ENCODE results near the gene LIM2. TPM values are rescaled to one million over a fixed set of nuclear protein-coding genes. Genes with fewer than 3 reads are reported as not detected.
"Not testable (repeated sequence)": the region's sequence is repeated elsewhere in the genome, so short reads cannot be mapped to it uniquely, and the experiment has no call there.

The LIM2 gene
- polyA plus RNA-seq, 4 donors, result 0.44 to 0.70 (median 0.66) TPM

DNA sequence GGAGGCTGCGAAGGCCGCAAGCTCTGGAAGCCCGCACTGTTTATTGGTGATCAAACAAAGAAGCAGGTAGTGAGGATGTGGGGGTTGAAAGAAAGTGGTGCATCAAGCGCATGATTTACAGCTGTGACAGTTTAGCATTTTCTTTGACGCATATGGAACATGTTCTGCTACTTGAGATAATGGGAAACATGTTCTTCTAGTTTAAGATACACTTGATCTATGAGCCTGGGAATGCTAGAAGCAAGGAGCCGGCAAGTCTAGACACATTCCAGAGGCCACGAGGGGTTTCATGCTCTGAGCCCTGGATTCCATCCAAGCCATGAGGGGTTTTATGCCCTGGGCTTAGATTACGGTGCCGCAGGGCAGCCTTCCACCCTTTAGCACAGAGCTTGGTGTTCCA lies 9.7 kb upstream of the LIM2 start:
- not testable (repeated sequence) for DNase-seq (ENCODE audit: low read depth in 4 of 4, low spot score in 3 of 4)

DNA sequence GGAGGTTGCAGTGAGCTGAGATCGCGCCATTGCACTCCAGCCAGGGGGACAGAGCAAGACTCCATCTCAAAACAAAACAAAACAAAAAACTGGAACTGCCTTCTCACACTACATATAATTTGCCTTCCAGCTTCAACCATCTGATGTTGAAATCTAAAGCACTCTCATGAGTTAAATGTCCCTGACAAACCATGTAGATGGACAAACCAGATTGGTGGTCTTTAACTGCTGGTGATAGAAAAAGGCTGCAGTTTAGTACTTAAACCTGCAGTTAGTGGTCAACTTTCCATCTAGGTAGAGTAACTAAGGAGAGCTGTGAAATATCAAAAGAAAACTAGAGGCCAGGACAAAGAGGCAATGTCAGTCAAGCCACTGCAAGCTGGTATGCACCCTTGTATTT lies 8.4 kb upstream of the LIM2 start:
- no peak for DNase-seq (ENCODE audit: low read depth in 4 of 4, low spot score in 3 of 4)

- peak; percentile 88 to 97 (median 94) for DNase-seq (ENCODE audit: low read depth in 4 of 4, low spot score in 3 of 4)
Measured at GRCh38 chr19:51394050-51394836, 6.5 kb upstream of the LIM2 start.

- no peak for DNase-seq (ENCODE audit: low read depth in 4 of 4, low spot score in 3 of 4)
Measured at GRCh38 chr19:51392701-51393100, 4.9 kb upstream of the LIM2 start.

GRCh38 chr19:51391073-51391611 lies 3.4 kb upstream of the LIM2 start:
- no peak for DNase-seq (ENCODE audit: low read depth in 4 of 4, low spot score in 3 of 4)

DNA sequence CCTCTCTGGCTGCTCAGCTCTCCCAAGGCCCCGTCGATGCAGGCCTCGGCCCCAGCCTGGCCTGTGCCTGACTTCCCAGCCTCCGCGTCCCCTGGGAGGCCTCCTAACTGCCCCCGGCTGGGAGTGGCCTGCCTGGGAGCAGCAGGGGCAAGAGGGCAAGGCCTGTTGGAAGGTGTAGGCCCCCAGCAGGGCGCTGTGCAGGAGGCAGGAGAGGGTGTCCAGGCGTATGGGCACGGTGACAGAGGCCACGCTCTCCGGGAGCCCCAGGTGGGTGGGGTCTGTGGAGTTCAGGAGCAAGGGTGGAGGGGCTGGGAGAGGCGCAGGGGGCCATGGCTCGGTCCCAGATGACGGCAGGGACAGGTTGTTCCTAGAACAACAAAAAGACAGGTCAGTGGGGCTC lies 1.4 kb upstream of the LIM2 start:
- no peak for DNase-seq (ENCODE audit: low read depth in 4 of 4, low spot score in 3 of 4)

DNA sequence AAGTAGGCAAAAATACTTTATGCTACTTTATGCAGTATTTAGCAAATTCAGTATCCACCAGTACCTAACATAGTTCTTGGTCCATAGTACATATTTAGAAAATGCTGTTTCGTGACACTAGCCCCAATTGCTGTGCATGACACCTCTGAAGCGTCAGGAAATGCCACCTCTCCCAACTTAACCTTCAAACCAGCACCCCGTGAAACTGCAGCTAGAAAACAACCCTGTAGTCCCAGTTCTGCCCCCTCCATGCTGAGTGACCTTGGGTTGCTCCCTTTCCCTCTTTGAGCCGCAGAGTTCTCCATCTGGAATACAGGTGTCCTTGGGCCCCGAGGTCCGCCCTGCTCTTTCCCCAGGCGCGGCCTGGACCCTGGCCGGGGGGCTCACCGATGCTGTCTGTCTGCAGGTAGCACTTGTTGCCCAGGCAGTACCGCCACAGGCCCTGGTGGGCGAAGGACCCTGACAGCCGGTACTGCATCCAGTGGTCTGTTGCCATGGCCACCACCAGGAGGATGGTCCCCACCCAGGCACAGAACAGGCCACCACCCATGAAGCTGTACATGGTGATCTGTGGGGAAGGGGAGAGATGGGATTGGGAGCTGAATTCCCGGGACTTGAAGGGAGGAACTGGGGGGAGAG lies 773 bp downstream of the LIM2 start:
- DNase-seq (ENCODE audit: low read depth in 4 of 4, low spot score in 3 of 4), result no peak

GRCh38 chr19:51382004-51382403 lies 5.8 kb downstream of the LIM2 start:
- no peak for DNase-seq (ENCODE audit: low read depth in 4 of 4, low spot score in 3 of 4)

GRCh38 chr19:51380379-51380778 lies 7.4 kb downstream of the LIM2 start:
- no peak for DNase-seq (ENCODE audit: low read depth in 4 of 4, low spot score in 3 of 4)

DNA sequence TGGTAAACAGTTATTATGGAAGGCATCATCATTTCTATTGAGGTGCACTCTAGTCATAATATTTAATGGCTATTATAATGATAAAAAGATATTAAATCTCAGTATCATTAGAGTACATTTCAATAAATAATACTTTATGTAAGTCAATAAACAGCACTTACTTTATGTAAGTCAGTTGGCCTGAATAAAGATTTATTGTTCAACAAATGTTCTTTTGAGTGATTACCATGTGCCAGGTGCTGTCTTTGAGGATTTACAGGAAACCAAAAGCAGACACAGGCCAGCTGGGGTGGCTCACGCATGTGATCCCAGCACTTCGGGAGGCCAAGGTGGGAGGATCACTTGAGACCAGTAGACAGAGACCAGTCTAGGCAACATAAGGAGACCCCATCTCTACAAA lies 10.4 kb downstream of the LIM2 start:
- DNase-seq (ENCODE audit: low read depth in 4 of 4, low spot score in 3 of 4), result no peak

- DNase-seq (ENCODE audit: low read depth in 4 of 4, low spot score in 3 of 4), result no peak
Measured at GRCh38 chr19:51375504-51376221, 12.1 kb downstream of the LIM2 start.

DNA sequence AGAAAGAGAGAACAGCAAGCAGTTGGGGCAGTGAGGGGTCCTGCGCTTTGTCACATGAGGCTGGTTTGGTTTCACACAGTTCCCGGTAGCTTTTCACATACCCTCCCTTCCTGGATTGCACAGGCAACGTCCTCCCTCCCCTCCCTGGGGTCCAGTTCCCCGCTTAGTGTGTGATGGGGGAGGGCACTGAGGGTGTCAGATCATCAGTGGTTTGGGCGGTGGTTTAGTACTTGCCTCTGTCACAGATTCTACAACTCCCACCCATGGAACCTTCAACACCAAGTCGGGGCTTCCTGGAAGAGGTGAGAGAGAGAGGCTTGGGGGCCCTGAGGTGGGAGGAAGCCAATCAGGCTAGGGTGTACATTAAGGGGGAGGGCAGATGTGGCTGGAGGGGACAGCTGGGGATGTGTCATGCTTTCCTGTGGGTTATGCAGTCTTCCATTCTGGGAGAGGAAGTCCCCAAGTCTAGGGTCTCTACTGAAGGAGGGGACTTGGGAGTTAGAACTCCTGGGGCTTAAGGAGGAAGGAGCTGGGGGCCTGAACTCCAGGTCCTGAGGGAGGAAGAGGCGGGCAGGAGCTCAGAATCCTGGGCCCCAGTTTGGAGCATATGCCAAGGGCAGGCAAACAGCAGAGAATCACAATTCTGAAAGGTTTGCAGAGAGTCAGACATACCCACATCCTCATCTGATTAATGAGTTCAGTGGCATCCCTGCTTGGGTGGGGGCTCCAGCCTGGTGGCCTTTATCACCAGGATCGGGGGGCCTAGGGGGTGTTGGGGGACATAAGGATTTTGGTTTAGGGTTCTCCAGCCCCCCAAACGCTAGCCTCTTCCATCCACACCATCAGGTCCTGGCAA lies 14.9 kb downstream of the LIM2 start, which contains the start of gene NKG7:
Gene NKG7 (minus strand): TSS at position 6 of the 856 bp plus-strand sequence. CDS start 119 bp downstream, outside the sequence.
- DNase-seq (ENCODE audit: low read depth in 4 of 4, low spot score in 3 of 4), result no peak

DNA sequence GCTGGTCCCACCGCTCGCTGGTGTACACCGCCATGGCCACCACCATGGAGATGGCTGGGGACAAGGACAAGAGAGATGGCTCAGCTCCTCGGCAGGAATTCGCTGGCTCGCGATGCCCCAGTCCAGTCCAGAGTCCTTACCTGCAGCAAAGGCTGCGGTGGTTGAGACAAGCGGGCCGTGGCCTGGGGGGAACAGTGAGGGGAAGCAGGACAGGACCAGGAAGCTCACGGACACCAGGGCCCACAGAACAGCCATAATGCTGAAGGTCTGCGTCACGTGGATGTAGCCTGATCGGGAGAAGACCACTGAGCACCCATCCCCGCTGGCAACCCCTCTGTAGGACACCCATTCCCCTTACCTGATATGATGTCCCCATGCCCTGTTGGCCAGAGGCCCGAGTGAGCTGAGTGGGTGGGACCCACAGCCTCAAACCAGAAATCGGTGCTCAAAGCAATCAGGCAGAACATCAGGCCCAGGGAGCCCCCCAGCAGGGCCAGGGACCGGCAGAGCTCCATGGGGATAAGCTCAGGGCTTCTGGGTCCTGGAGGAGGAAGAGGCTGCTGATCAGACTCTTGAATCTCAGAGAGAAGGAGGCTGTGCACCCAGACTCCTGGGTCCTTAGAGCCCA lies 15.6 kb downstream of the LIM2 start:
- no peak for DNase-seq (ENCODE audit: low read depth in 4 of 4, low spot score in 3 of 4)

DNA sequence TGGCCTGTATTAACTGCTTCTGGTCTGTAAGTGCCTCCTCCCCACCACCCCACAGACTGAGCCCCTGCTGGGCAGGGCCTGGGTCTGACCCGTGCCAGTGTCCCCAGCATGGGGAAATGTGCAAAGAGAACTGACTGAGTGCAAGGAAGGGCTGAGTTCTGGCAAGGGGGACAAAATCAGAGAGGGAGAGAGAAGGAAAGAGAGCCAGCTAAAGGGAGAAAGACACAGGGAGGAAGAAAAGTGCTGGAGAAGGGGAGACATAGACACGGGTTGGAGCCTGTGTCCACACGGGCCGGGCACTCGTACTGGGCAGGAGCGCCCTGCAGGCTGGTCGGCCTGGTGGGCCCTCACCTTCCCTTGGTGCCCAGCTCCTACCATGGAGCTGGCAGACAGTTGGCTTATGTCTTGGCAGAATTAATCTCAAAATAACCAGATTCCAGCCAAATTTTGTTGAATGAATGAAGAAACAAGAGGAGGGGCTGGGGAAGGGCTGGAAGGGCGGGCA lies 16.5 kb downstream of the LIM2 start:
- DNase-seq (ENCODE audit: low read depth in 4 of 4, low spot score in 3 of 4), result no peak

DNA sequence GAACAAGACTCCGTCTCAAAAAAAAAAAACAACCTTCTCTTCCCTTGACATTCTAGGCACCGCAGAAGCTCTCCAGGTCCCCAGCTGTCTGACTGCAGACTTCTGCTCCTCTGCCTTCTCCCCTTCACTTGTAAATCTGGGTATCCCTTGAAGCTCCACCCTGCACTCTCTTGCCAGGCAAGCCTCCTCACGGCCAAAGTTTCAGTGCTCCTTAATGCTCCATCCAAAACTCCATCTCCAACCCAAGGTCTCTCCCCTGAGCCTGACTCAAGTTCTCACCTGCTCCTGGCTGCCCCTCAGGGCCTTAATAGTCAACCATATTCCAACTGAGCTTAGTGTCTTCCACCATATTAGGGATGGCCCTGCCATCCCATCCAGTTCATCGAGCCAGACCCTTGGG lies 17.5 kb downstream of the LIM2 start:
- DNase-seq (ENCODE audit: low read depth in 4 of 4, low spot score in 3 of 4), result no peak

DNA sequence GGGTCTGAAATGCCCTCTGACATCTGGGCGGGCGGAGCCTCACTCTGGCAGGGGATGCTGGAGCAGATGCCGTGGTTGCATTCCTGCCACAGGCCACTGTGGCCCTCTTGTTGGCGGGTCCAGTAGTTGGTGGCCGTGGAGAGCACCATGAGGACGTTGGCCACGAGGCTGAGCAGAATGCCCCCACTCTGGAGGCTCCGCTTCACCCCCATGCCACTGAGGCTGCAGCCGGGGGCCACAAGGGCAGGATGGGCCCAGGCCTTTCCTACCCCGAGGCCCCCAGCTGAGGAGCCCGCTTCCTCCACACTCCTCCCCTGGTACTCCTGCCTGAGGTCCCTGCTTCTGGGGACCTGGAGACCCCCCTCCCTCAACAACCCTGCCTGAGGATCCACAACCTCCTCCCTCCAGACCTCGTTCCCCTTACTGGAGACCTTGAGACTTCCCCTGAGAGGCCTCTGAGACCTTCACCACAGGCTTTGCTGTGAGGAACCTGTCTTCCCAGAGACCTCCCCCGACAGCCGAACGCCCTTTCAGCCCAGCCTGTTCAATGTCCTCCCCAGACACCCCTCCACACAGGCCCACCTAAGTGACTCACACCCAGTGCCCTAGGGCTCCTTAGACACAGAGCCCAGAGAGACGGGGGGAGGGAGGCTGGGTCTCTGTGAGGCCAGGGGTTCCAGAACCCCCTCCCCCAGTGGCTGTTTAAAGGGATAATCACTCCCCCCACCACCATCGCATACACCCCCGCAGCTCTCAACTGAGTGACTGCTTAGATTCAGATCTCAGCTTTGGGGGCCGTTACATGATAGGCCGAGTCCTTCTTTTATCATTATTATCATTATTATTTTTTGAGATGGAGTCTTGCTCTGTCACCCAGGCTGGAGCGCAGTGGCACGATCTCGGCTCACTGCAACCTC lies 19.1 kb downstream of the LIM2 start, which contains the start of gene CLDND2:
Gene CLDND2 (minus strand): TSS at position 638 of the 917 bp plus-strand sequence. CDS start 426 bp downstream, at position 212.
- no peak for DNase-seq (ENCODE audit: low read depth in 4 of 4, low spot score in 3 of 4)

DNA sequence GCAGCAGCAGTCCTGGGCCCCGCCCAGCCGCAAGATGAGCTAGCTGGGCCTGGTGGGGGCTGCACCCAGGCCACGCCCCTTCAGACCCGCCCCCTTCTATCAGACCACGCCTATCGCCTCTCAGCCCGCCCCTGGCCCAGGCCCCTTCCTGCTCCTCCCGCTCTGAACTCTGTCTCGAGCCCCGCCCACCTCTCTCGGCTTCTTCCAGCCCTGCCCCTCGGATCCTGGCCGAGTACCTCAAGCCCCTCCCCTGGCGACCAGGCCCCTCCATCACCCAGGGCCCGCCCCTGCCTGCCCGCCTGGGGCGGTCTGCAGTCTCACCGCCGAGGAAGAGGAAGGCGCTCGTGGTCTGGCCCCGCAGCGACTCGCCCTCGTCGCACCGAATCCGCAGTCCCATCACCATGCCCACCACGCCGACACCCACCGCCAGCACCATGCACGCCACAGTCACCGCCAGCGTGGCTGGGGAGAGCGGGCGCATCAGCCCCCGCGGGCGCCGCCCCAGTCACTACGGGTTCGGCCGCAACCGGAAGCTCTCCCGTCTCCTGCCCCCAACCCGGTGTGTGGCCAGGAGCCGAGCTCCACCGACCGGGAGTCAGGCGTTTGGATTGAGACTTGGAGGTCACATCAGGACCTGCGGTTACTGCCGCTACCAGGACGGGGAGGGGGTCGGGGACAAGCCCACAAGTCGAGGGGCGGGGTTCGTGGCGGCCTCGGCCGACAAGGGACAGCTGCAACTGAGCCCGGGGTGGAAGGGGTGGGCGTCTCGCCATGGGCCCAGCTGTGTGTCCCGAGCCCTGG lies 20.0 kb downstream of the LIM2 start:
- DNase-seq (ENCODE audit: low read depth in 4 of 4, low spot score in 3 of 4), result peak; percentile 95 to 97 (median 96)

- no peak for DNase-seq (ENCODE audit: low read depth in 4 of 4, low spot score in 3 of 4)
Measured at GRCh38 chr19:51367255-51367564, 20.6 kb downstream of the LIM2 start.
